Measurements from ENCODE around the gene FGF18.

- TF ChIP-seq CTCF (IDR thresholded peaks at IDR 0.05 in 2 of 3, conservative IDR thresholded peaks at IDR 0.05 in 1 of 3; ENCODE audit: insufficient read depth in 2 of 3, low read depth in 1 of 3, low read length in 3 of 3) (no peak), POLR2AphosphoS5 (IDR thresholded peaks at IDR 0.05; ENCODE audit: control insufficient read depth, insufficient read depth, low read depth, low read length) (no peak), GTF3C2 (IDR thresholded peaks at IDR 0.05; ENCODE audit: borderline replicate concordance, extremely low read depth, insufficient read length) (no peak), TBL1XR1 (IDR thresholded peaks at IDR 0.05; ENCODE audit: low read length in 2 of 2) (no peak), EP300 (IDR thresholded peaks at IDR 0.05; ENCODE audit: low read length) (no peak), TFAM (CRISPR knock-in tag; conservative IDR thresholded peaks at IDR 0.05) (no peak), NFE2L1 (tag; IDR thresholded peaks at IDR 0.05; ENCODE audit: borderline replicate concordance, low read depth) (no peak)
Observed at GRCh38 chr5:171481571-171482433, 62.4 kb downstream of the FGF18 start.
